NB4 (cell line): ENCODE measurements around the gene CACTIN.
"Not testable (repeated sequence)": the region's sequence is repeated elsewhere in the genome, so short reads cannot be mapped to it uniquely, and the experiment has no call there.

Experiments
- DNase-seq: peaks from one replicate; pipeline ENCODE4 v3.0.0; 2010; ENCODE audit warnings: low read depth
- H3K4me3 ChIP-seq: one replicate; pipeline ENCODE4 v1.5.1; 2011; ENCODE audit warnings: mild to moderate bottlenecking, low read depth, low read length, moderate library complexity
- CTCF ChIP-seq: IDR thresholded peaks from one replicate; pipeline ENCODE4 v1.5.1; 2012; ENCODE audit warnings: low read depth, low read length
- MAX ChIP-seq: IDR thresholded peaks from 2 replicates; pipeline ENCODE4 v1.6.1; 2011; ENCODE audit warnings: low read depth, low read length
- MYC ChIP-seq: IDR thresholded peaks from 2 replicates; pipeline ENCODE4 v1.6.1; 2011; ENCODE audit warnings: low read depth, low read length
- POLR2A ChIP-seq: IDR thresholded peaks from 2 replicates; pipeline ENCODE4 v1.6.1; 2011; ENCODE audit warnings: mild to moderate bottlenecking; ENCODE audit not compliant: insufficient read length; ENCODE audit errors: extremely low read depth

CACTIN gene

DNA sequence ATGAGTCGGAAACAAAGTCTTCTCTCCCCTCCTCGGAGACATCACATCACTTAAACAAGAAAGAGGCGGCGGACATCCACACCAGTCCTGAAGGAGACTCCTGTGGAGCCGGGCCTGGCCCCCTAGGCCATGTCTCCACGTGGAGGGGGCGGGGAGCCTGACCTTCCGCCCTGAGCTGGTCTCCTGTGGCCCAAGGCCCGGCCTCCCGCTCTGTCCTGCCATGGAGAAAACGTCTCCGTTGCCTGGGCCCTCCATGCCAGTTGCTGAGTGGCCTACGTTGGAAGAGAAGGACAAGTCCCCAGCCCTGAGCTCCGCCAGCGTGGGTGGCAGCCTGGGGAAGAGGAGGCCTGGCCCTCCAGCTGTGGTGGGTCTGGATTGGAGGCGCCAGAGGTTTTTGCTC, 5.5 kb upstream of the CACTIN start:
- DNase-seq: no peak
- no peak overlapping the region for H3K4me3 ChIP-seq
- no peak for TF ChIP-seq POLR2A

GRCh38 chr19:3631053-3631861, 4.7 kb upstream of the CACTIN start:
- DNase-seq: no peak
- TF ChIP-seq MYC (no peak), POLR2A (no peak), CTCF (no peak), MAX (no peak)
- H3K4me3 ChIP-seq: no peak overlapping the region

DNA sequence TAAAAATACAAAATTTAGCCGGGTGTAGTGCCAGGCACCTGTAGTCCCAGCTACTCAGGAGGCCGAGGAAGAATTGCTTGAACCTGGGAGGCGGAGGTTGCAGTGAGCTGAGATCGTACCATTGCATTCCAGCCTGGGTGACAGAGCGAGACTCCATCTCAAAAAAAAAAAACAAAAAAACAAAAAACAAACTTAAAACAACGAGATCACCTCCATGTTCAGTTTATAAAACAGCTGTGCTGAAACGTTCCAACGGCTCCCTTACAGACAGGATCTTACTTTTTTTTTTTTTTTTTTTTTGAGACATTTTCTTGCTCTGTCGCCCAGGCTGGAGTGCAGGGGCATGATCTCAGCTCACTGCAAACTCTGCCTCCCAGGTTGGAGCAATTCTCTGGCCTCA, 2.2 kb upstream of the CACTIN start:
- H3K4me3 ChIP-seq, DNase-seq: not testable (repeated sequence)

- H3K4me3 ChIP-seq: no peak overlapping the region
- DNase-seq: no peak
- TF ChIP-seq POLR2A (no peak), CTCF (no peak), MAX (no peak), MYC (no peak)
Measured at GRCh38 chr19:3627351-3627723, 747 bp upstream of the CACTIN start.

DNA sequence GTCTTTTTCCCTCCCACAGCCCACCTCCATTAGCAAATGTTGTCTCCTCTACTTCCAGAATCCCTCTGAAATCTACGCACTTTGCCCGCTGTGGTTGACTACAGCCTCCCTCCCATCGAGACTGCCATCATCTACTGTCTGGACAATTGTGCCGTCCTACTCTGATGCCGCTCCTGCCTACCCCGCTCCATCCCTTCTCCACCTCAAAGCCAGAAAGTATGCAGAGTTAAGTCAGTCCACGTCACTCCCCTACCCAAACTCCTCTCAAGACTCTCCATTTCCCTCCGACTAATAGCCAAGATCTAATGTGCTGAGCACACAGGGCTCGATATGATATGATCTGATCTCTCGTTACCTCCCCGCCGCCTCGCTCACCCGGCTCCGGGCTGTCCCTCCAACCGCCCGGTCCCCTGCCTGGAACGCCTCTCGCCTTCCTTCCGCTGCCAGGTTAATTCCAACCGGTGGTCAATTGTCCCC, 556 bp downstream of the CACTIN start:
- TF ChIP-seq POLR2A (no peak), CTCF (no peak), MYC (no peak), MAX (no peak)
- H3K4me3 ChIP-seq: peak overlapping the region; percentile 86
- DNase-seq: no peak

- TF ChIP-seq MYC: no peak
- no peak for TF ChIP-seq MAX
- TF ChIP-seq CTCF: no peak
- TF ChIP-seq POLR2A: no peak
- no peak overlapping the region for H3K4me3 ChIP-seq
- no peak for DNase-seq
Measured at GRCh38 chr19:3623716-3624115, 2.9 kb downstream of the CACTIN start.

- H3K4me3 ChIP-seq: no peak overlapping the region
- TF ChIP-seq MYC: no peak
- TF ChIP-seq POLR2A: no peak
- TF ChIP-seq CTCF: no peak
- no peak for TF ChIP-seq MAX
- no peak for DNase-seq
Measured at GRCh38 chr19:3622224-3622623, 4.4 kb downstream of the CACTIN start.
